NCI-H526 (cell line): Measurements from ENCODE around the gene GPSM1.

Source experiments
- DNase-seq, 2 experiments: peaks; one replicate each; lab custom pipeline; 2025; lab: John Stamatoyannopoulos, UW

Gene GPSM1

DNA sequence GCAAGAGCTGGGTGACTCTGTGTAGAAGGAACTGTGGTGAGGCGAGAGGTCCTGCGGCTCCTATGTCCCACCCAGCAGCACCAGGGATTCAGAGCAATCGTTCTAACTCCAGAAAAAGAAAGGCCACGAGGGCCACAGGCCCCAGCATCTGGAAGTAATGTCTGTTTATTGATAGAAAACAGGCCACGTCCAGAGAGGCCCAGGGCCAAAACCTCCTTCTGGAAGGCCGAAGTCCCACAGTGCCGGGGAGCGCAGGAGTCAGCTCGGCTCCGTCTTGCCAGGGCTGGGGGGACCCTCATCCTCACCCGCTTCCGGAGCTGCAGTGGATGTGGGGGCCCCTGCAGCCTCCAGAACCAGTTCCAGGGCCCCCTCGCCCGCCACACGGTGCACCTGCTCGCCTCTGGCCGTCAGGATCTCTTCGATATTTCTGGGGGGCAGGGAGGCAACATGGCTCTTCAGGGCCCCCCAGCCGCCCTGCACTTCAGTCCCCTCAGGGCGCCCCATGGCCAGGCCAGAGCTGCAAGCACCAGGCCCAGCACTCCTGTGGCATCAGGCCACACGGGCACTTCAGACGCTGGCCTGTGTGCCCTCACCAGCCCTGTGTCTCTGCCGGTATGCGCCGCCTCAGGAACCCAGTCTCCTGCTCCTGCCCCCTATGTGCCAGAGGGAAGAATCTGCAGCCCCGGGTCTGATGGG is 34.6 kb downstream of the GPSM1 start:
- DNase-seq: no peak

GRCh38 chr9:136362450-136362784 is 35.1 kb downstream of the GPSM1 start:
- DNase-seq: no peak

DNA sequence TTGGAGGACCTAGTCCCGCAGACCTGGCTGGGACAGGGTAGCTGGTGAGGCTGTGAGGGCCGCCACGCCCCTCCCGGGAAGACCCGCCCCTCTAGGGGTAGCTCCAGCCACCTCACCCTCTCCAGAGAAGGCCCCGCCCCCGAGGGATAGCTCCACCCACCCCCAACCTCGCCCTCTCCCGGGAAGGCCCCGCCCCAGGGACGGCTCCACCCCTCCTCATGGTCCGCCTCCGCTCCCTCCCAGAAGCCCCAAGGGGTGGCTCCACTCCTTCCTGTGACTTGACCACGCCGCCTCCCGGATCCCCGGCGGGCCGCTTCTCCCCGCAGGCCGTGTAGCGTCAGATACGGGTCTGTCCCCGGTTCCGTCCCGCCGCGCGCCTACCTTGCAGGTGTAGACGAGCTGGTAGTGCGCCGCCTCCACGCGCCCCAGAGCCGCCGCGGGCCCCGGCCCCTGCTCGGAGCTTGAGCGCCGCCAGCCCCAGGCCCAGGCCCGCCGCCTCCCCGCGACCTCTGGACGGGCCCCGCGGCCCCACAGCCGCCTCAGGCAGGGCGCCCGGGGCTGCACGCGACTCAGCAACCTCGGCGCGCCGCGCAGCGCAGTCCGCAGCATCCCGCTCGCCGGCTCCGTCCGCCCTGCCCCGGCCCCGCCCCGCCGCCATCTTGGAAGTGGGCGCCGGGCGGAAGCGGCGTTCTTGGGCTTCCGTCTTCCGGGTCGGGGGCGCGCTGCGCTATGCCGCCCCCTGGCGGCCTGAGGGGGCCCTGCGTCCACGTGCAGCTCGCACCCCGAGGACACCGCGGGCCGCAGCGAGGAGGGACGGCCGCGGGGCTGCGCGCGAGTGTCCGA is 36.0 kb downstream of the GPSM1 start, which contains the start of gene DNLZ:
TSS of gene DNLZ (minus strand) at position 639 of the 843 bp plus-strand sequence. CDS start at position 609, 30 bp downstream.
- peak; percentile 65 to 91 for DNase-seq

DNA sequence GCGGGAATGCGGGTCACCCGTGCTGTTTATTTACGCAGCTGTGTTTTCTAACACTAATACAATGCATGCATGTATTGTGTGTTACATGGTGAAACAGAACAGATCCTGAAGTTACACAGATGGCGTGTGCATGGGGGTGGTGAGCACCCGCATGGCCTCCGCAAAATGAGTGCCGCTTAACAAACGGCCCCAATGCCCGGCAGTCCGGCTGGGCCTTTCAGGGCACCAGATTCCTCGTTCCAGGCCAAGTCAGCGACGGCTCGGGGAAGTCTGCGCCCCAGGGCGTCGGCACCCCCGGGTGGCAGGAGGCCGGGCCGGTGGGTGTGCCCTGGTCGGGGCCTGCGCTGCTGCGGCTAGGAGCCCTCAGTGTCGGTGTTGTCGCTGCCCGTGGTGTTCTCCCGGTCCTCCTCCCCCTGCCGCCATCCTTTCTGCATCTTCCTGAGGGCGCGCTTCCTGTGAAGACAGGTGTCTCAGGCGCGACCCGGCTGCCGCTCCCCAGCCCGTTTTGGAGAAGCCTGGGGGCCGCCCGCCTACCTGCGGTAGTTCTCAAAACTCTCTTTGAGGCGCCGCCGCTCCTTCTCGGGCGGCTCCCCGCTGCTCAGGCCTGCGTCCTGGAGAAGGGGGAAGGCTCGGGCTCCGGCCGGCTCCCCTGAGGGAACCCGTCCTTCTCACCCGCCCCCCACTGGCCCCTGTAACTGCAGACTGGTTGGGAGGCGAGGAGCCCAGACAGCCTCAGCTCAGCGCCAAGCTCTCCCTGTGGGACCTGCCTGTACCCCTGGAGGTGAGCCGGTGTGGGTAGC is 36.8 kb downstream of the GPSM1 start:
- no peak for DNase-seq

- no peak for DNase-seq
These were observed 37.8 kb downstream of the GPSM1 start for GRCh38 chr9:136364942-136365774.

DNA sequence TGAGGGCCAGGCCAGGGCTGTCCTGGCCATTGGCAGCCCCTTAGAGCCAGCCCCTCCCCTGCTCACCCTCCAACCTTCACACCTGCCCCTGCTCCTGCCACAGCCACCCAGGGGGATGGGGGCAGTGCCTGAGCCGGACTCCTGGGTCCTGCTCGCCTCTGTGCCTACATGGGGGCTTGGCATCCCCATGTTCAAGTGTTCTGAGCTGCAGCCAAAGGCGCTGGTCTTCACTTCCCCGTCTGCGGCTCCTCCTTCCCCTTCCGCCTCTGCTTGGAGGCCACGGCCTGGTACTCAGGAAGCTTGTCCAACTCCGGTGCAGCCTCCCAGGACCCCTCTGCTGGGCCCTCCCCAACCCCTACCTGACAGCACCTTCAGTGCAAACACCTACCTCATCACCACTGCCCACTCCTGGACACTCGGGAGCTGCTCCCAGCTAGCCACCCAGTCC is 38.5 kb downstream of the GPSM1 start:
- no peak for DNase-seq

GRCh38 chr9:136366826-136367225 is 39.5 kb downstream of the GPSM1 start:
- DNase-seq: no peak

DNA sequence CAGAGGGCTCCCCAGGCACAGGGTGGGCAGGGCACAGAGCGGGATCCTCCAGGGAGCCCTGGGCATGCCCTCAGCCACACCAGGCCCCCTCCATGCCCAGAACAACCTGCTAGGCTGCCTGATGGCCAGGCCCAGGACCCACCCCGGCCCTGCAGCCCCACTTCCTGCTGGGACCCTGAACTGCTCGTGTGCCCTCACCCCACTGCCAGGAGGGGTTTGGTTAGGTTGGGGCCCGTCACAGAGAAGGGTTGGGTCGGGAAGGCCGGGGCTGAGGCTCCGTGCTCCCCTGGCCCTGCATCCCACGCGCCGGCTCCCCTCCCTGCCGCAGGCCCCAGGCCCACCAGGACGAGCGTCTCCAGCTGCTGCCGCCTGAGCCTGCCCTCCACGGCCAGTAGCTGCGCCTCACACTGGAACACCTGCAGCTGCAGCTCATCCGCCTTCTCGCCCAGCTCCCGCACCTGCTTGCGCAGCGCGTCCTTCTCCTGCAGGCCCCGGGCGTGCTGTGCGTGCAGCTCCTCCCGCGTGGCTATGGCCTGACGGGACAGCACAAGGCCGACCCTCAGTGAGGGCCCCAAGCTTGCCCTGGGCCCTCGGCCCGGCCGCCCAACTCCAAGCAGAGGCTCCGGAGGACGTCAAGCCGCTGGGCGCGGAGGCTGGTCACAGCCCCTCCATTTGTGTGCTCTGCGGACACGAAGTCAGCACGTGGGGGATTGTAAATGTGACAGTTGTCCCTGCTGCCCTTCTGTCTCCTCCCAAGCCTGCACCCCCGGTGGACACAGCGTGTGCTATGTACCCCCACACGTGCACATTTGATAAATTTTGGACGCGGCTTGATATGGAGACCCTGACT is 40.2 kb downstream of the GPSM1 start:
- no peak for DNase-seq

DNA sequence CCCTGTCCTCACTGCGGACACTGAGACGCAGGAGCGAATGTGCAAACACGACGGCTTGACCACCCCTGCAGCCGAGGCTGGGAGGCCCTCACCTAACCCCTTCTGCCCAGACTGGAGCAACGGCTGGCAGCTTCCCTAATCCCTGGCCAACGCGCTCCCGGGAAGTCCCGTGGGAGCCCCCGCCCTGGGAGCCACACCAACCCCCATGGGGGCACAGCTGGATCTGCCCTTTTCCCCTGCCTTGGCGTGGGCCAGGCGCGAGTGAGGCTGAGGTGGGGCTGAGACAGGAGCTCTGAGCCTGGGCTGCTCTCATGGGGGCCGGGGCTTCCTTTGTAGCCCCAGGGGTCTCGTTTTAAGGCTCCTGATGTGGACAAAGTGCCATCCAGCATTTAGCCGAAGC is 40.9 kb downstream of the GPSM1 start:
- DNase-seq: no peak

- no peak for DNase-seq
These were observed 42.7 kb downstream of the GPSM1 start for GRCh38 chr9:136370037-136370436.

DNA sequence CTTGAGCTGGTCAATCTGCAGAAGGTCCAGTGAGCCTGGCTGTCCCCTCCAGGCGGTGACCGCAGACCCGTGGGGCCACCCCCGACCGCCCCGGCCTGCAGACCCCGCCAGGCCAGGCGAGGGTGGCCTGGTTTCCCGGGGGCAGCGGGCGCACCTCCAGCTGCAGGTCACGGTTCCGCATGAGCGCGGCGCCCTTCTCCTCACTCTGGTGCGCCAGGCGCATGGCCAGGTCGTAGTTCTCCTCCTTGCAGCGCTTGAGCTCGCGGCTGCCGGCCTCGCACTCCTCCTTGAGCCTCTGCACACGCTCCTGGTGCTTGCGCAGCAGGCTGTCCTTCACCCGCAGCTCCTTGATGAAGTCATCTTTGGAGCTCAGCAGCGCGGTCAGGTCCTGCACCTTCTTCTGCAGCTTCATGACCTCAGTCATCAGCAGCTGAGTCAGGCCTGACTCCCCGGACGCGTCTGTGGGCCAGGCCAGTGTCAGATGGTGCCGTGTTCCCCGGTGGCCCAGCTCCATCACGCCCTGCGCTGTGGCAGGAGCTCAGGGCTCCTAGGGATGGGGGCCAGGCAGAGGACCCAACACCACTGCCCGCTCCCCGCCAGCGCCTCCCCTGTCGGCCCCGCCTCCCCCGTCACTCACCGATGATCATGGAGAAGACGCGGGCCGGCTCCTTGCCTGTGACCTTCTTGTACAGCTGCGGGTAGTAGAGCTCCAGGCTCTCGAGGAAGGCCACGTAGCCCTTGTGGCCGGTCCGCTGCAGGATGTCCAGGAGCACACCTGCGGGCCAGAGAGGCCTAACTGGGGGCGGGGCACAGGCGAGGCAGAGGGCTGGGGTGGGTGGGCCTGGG is 43.6 kb downstream of the GPSM1 start:
- DNase-seq: no peak

DNA sequence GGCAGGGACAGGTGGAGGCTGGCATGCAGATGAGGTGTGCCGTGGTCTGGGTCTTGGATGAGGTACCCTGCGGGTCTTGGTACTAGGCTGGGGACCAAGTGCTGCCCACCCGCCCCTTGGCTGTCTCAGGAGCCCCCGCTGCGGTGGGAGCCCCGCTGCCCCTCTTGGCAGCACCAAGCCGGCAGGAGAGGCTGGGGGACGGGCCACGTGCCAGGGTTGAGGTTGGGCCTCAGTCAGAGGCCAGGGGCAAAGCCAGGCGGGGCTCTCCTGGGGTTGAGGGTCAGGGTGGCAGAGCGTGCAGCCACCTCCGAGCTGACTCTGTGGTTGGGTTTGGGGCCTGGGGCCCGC is 44.2 kb downstream of the GPSM1 start:
- DNase-seq: no peak

DNA sequence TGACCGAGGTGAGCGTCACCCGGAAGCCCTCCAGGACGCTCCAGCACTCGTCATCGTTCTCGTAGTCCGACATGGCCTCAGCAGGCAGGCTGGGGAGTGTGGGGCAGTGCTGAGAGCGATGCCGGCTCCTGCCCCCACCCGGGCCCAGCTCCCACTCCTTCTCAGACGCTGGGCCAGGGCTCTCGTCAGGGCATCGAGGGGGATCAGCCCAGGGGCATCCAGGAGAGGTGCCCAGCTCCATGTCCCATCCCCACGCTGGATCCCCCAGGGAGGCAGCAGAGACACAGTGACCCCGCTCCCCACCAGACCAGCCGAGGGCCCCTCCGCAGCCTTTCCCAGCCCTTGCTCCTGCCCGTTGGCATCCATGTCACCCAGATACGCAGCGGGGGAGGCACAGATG is 44.7 kb downstream of the GPSM1 start:
- no peak for DNase-seq

GRCh38 chr9:136372561-136373299 is 45.4 kb downstream of the GPSM1 start:
- DNase-seq: no peak

DNA sequence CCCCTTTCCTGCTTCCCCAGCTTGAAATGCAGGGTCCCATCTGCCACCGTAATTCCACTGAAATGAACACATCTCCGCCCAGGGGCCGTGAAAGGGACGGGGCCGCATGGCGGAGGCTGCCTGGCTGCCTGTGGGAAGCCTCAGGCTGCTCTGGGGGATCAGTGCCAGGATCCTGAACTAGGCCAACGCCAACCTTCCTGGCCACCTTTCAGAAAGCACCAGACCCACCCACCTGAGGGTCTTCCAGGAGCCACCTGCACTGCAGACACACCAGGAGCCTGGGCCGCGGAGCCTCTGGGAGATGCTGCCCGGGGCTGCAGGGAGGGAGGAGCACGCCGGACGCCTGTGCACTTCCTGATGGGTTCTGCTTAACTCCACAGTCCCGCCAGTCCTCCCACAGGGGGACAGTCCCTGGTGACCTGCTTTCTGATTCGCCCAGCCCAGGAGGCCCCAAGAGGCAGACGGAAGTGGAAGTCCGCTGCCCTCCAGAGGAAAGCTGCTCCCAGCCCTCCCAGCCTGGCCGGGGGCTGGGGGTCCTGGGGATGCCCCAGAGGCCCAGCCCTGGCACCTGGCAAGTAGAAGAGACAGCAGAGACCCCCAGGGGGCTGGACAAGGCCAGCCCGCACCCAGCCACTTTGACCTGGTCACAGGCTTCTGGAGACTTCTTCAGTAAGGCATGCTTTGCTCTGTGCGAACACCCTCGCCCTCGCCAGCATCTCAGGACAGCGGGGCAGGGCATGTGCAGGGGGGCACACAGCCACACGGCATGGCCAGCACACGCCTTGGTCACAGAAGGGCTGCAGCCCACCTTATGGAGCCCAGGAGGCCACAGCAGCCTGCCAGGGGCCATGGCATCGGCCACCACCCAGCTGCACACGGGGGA is 46.2 kb downstream of the GPSM1 start, which contains the start of gene CARD9:
TSS of gene CARD9 (minus strand) at position 370 of the 883 bp plus-strand sequence. CDS start 1,591 bp downstream, outside the sequence.
- DNase-seq: no peak

GRCh38 chr9:136374183-136374575 is 46.8 kb downstream of the GPSM1 start:
- DNase-seq: no peak

GRCh38 chr9:136375096-136375495 is 47.8 kb downstream of the GPSM1 start:
- DNase-seq: no peak

GRCh38 chr9:136376457-136376856 is 49.1 kb downstream of the GPSM1 start:
- DNase-seq: no peak
